ENCODE measurements around the gene CKAP4.
"Not testable (repeated sequence)": the region's sequence is repeated elsewhere in the genome, so short reads cannot be mapped to it uniquely, and the experiment has no call there.

Gene CKAP4

GRCh38 chr12:106247674-106248311, at the start of gene CKAP4:
Gene CKAP4 (minus strand): TSS chr12:106248020. CDS start chr12:106247851, 169 bp downstream.
- DNase-seq (ENCODE audit: low spot score), result peak; percentile 78

GRCh38 chr12:106297075-106297474, 49.3 kb upstream of the CKAP4 start:
- no peak for DNase-seq (ENCODE audit: low spot score)

- peak; percentile 85 for DNase-seq (ENCODE audit: low spot score)
Observed at GRCh38 chr12:106296179-106296877, 48.5 kb upstream of the CKAP4 start.

GRCh38 chr12:106292339-106292738, 44.5 kb upstream of the CKAP4 start:
- DNase-seq (ENCODE audit: low spot score), result no peak

GRCh38 chr12:106291342-106291741, 43.5 kb upstream of the CKAP4 start:
- DNase-seq (ENCODE audit: low spot score), result no peak

GRCh38 chr12:106290666-106291065, 42.8 kb upstream of the CKAP4 start:
- DNase-seq (ENCODE audit: low spot score), result no peak

GRCh38 chr12:106289196-106289681, 41.4 kb upstream of the CKAP4 start:
- DNase-seq (ENCODE audit: low spot score), result peak; percentile 34

- peak; percentile 87 for DNase-seq (ENCODE audit: low spot score)
Observed at GRCh38 chr12:106288494-106289195, 40.8 kb upstream of the CKAP4 start.

- no peak for DNase-seq (ENCODE audit: low spot score)
Observed at GRCh38 chr12:106288101-106288493, 40.3 kb upstream of the CKAP4 start.

GRCh38 chr12:106287364-106287763, 39.5 kb upstream of the CKAP4 start:
- no peak for DNase-seq (ENCODE audit: low spot score)

GRCh38 chr12:106286576-106287162, 38.8 kb upstream of the CKAP4 start:
- not testable (repeated sequence) for DNase-seq (ENCODE audit: low spot score)

- DNase-seq (ENCODE audit: low spot score), result peak; percentile 70
Observed at GRCh38 chr12:106285982-106286381, 38.2 kb upstream of the CKAP4 start.

- no peak for DNase-seq (ENCODE audit: low spot score)
Observed at GRCh38 chr12:106284358-106285105, 36.7 kb upstream of the CKAP4 start.

GRCh38 chr12:106282457-106283097, 34.8 kb upstream of the CKAP4 start:
- peak; percentile 73 for DNase-seq (ENCODE audit: low spot score)

- DNase-seq (ENCODE audit: low spot score), result peak; percentile 28
Observed at GRCh38 chr12:106281804-106282203, 34.0 kb upstream of the CKAP4 start.

GRCh38 chr12:106281056-106281782, 33.4 kb upstream of the CKAP4 start:
- DNase-seq (ENCODE audit: low spot score), result no peak

GRCh38 chr12:106280106-106280505, 32.3 kb upstream of the CKAP4 start:
- no peak for DNase-seq (ENCODE audit: low spot score)

GRCh38 chr12:106276032-106276740, 28.4 kb upstream of the CKAP4 start:
- no peak for DNase-seq (ENCODE audit: low spot score)

GRCh38 chr12:106275458-106275857, 27.6 kb upstream of the CKAP4 start:
- no peak for DNase-seq (ENCODE audit: low spot score)

GRCh38 chr12:106274575-106275121, 26.8 kb upstream of the CKAP4 start:
- peak; percentile 66 for DNase-seq (ENCODE audit: low spot score)
